ENCODE results near the gene SLC38A9.
A peak's percentile ranks its signal among the peaks of the same experiment; 100 is the strongest.
"Not testable (repeated sequence)": the region's sequence is repeated elsewhere in the genome, so short reads cannot be mapped to it uniquely, and the experiment has no call there.

Gene SLC38A9

GRCh38 chr5:55608595-55609349 is 103.4 kb downstream of the SLC38A9 start:
- DNase-seq, result no peak

GRCh38 chr5:55607309-55607708 is 104.8 kb downstream of the SLC38A9 start:
- not testable (repeated sequence) for DNase-seq

GRCh38 chr5:55604611-55605067 is 107.5 kb downstream of the SLC38A9 start:
- DNase-seq, result no peak

- DNase-seq, result no peak
These were observed 108.2 kb downstream of the SLC38A9 start for GRCh38 chr5:55603922-55604321.

GRCh38 chr5:55601628-55602027 is 110.5 kb downstream of the SLC38A9 start:
- DNase-seq, result no peak

GRCh38 chr5:55601204-55601618 is 110.9 kb downstream of the SLC38A9 start:
- peak in 1 of 2 experiments; percentile 9 for DNase-seq

GRCh38 chr5:55600497-55601203 is 111.5 kb downstream of the SLC38A9 start:
- peak; percentile 51 to 54 for DNase-seq

GRCh38 chr5:55600086-55600485 is 112.0 kb downstream of the SLC38A9 start:
- DNase-seq, result no peak

- DNase-seq, result no peak
These were observed 112.7 kb downstream of the SLC38A9 start for GRCh38 chr5:55599148-55600050.

GRCh38 chr5:55597014-55597981 is 114.8 kb downstream of the SLC38A9 start:
- DNase-seq, result no peak

GRCh38 chr5:55594671-55595070 is 117.5 kb downstream of the SLC38A9 start:
- DNase-seq, result no peak

- no peak for DNase-seq
These were observed 119.0 kb downstream of the SLC38A9 start for GRCh38 chr5:55593115-55593472.

- no peak for DNase-seq
These were observed 119.6 kb downstream of the SLC38A9 start for GRCh38 chr5:55592388-55593114.

GRCh38 chr5:55591686-55592085 is 120.4 kb downstream of the SLC38A9 start:
- DNase-seq, result no peak

- DNase-seq, result no peak
These were observed 126.9 kb downstream of the SLC38A9 start for GRCh38 chr5:55585206-55585610.

- DNase-seq, result no peak
These were observed 127.5 kb downstream of the SLC38A9 start for GRCh38 chr5:55584398-55585205.

- DNase-seq, result no peak
These were observed 128.5 kb downstream of the SLC38A9 start for GRCh38 chr5:55583578-55583977.

GRCh38 chr5:55582256-55582655 is 129.9 kb downstream of the SLC38A9 start:
- DNase-seq, result no peak

GRCh38 chr5:55580042-55580441 is 132.1 kb downstream of the SLC38A9 start:
- DNase-seq, result no peak

GRCh38 chr5:55578771-55579170 is 133.4 kb downstream of the SLC38A9 start:
- DNase-seq, result no peak

Data from Kasumi-1 (cell line).